H1 (cell line): ENCODE data around the gene TCFL5. TPM values are rescaled to one million over a fixed set of nuclear protein-coding genes. Genes with fewer than 3 reads are reported as not detected.

Experiments
- POLR2AphosphoS5 ChIP-seq: IDR thresholded peaks from 2 replicates; pipeline ENCODE4 v1.6.1; 2011; ENCODE audit warnings: low read depth, low read length
- TBP ChIP-seq: IDR thresholded peaks from 2 replicates; pipeline ENCODE4 v1.6.1; 2011; ENCODE audit warnings: low read depth, low read length, improper control_type of control experiment
- polyA plus RNA-seq, 7 experiments: library from polyadenylated mRNA; depleted of rRNA in 3 of 7; stranded (reverse) in 5 of 7; unstranded in 2 of 7; fragments of >200 nt in 5 of 7; fragments of 200-250 nt in 2 of 7; gene quantifications; 1 replicate in 5 of 7; 2 replicates in 1 of 7; 4 replicates in 1 of 7; pipeline versions ENCODE4 v1.2.1 to v1.2.3, GENCODE V29; 2011 to 2013; ENCODE audit warnings: missing spikeins in 2 of 7, mixed read lengths in 2 of 7
- total RNA-seq: library from RNA; stranded (reverse); fragmentation: NEBNext Ultra II Directional; extraction: Animal tissue kit (Norgen Biotek cat#: 25700); gene quantifications from 2 replicates; pipeline ENCODE4 v1.2.1, GENCODE V29; 2021

TCFL5 gene
- total and polyA plus RNA-seq, 2 of the 8 experiments (the other 6 are each of a cell fraction or from before 2014, with no cell fraction given): 6.2 to 15.0 TPM

DNA sequence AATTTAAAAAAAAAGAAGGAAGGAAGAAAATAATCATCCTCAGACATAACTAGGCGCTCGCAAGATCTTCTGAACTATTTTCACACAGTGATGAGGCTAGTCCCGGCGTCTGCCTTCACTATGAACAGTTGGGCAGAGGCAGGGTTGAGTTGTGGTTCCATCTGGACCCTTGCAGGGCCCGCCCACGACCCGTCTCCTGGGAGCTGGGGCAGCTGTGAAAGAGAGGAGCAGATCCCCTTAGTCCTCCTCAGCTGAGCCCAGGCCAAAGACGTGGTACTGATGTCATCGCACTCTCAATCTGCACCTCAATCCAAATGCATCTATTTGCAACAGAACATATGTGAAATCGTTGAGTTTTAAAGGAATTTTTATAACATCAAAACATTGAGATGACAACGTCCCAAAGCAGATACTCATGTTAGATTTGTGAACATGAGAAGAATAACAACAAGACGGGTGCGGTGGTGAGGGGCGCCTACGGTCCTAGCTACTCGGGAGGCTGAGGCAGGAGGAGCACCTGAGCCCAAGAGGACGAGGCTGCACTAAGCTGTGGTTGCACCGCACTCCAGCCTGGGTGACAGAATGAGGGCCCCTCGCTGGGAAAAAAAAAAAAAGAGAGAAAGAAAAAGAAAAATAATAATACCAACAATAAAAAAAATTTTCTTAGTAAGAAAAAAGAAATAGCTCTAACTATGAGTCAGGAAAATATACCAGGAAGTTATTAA is 15.3 kb downstream of the TCFL5 start (continued):
- no peak for TF ChIP-seq TBP
- TF ChIP-seq POLR2AphosphoS5: no peak
